C4-2B (cell line): ENCODE results near the gene ARHGEF33.

Experiments
- CTCF ChIP-seq: fragments of 450-650 bp; conservative IDR thresholded peaks from 2 replicates; pipeline ENCODE4 v1.5.1; 2017; ENCODE audit warnings: mild to moderate bottlenecking
- ZFX ChIP-seq: fragments of 450-650 bp; IDR thresholded peaks from 2 replicates; pipeline ENCODE4 v1.6.1; 2017

- TF ChIP-seq CTCF = no peak
- no peak for TF ChIP-seq ZFX
Measured at GRCh38 chr2:38900726-38901125, 11.1 kb downstream of the ARHGEF33 start.
